Esophagus muscularis mucosa (tissue), 4 donors: ENCODE measurements around the gene ZDHHC4.

Source experiments
- EP300 ChIP-seq: sonication (generic); formaldehyde crosslinking; IDR thresholded peaks from one replicate; pipeline ENCODE4 v1.6.1; 2017; ENCODE audit warnings: antibody characterized with exemption
- POLR2A ChIP-seq: fragments of 450-650 bp; IDR thresholded peaks from one replicate; pipeline ENCODE4 v1.6.1; 2017; ENCODE audit warnings: antibody characterized with exemption, moderate library complexity, mild to moderate bottlenecking, low read depth
- POLR2AphosphoS5 ChIP-seq, 2 donors: sonication (generic); formaldehyde crosslinking; IDR thresholded peaks; one replicate each; pipeline ENCODE4 v1.6.1; 2017; ENCODE audit warnings: antibody characterized with exemption in 2 of 2
- TF ChIP-seq, protein P1 (sequence below), 3 experiments: fragments of 200-600 bp in 2 of 3; fragments of 450-650 bp in 1 of 3; sonication (generic) in 2 of 3; IDR thresholded peaks; one replicate each; pipeline ENCODE4 v1.5.1; 2017 to 2019; ENCODE audit warnings: antibody characterized with exemption in 3 of 3, mild to moderate bottlenecking in 2 of 3, moderate library complexity in 1 of 3

DNA sequence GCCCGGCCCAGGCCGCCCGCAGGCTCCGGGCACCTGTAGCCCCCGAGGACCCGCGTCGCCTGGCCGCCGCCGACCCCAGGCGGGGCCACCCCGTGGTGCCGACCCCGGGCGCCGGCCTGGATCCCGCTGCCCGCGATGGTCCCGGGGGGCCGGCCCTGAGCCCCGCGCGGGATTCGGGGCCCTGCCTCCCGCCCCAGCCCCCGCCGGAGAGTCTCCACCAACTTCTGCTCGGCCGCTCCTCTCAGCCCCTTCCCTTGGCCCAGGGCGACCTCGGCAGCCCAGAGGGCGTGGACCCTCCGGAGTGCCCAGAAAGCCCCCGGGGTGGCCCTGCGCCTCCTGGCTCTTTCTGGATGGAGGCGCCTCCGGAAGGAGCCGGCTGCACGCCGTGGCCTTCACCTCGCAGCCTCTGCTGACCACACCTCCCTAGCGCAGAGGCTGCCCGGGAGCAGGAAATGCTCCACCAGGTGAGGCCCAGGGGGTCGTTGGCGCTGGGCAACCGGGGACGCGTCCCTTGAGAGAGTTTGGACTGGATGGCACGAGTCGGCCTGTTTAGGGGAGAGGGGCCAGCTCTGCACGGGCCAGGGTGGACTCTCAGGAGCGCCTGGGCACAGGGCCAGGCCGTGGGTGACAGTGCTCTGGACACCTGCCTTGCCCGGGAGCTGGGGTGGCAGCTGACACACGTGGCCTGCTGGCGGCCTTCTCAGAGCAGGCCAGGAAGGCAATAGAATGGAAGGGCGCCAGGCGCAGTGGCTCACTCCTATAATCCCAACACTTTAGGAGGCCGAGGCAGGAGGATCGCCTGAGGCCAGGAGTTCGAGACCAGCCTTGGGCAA is 38.7 kb downstream of the ZDHHC4 start:
- TF ChIP-seq, protein P1, sequence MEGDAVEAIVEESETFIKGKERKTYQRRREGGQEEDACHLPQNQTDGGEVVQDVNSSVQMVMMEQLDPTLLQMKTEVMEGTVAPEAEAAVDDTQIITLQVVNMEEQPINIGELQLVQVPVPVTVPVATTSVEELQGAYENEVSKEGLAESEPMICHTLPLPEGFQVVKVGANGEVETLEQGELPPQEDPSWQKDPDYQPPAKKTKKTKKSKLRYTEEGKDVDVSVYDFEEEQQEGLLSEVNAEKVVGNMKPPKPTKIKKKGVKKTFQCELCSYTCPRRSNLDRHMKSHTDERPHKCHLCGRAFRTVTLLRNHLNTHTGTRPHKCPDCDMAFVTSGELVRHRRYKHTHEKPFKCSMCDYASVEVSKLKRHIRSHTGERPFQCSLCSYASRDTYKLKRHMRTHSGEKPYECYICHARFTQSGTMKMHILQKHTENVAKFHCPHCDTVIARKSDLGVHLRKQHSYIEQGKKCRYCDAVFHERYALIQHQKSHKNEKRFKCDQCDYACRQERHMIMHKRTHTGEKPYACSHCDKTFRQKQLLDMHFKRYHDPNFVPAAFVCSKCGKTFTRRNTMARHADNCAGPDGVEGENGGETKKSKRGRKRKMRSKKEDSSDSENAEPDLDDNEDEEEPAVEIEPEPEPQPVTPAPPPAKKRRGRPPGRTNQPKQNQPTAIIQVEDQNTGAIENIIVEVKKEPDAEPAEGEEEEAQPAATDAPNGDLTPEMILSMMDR (IDR thresholded peaks at IDR 0.05) = no peak
- TF ChIP-seq POLR2AphosphoS5 (IDR thresholded peaks at IDR 0.05) (no peak), POLR2A (no peak), EP300 (no peak)
